ENCODE data around the gene NUDT8.
"Not testable (repeated sequence)": the region's sequence is repeated elsewhere in the genome, so short reads cannot be mapped to it uniquely, and the experiment has no call there.

The NUDT8 gene

DNA sequence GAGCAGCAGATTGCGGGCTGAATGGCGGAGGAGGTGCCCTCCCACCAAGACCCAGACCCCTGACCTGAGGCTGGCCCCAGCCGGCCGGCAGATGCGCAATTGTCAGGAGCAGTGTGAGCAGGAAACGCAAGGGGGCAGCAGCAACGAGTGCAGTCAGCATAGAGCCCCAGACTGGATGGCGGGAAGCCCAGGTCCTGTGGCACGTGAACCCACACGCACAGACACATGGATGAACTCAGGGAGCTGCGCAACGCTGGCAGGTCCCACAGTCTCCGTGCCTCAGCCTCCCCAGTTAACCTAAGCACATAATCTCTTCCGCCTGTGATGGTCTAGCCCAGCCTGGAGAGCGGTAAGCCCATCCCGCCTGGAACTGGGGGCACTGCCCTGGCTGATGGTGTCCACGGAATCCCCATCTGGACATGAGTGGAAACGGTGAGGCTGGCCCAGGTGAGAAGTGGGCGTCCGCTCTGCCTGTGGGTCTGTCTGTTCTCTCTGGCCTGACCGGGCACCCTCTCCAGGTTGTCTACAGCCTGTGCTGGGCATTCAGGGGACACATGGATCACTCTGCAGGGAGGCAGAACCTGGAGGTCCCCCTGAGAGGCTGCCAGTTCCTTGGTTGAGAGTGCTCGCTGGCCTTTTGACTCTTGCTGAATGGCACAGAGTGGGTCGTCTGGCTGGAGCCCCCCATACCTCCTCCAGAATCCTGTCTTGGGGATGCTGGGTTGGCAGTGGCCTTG is 10.5 kb upstream of the NUDT8 start:
- H3K4me3 ChIP-seq (ENCODE audit: low read length) = no peak overlapping the region
- peak; percentile 51 for DNase-seq (ENCODE audit: low read depth)
- TF ChIP-seq, protein P1, sequence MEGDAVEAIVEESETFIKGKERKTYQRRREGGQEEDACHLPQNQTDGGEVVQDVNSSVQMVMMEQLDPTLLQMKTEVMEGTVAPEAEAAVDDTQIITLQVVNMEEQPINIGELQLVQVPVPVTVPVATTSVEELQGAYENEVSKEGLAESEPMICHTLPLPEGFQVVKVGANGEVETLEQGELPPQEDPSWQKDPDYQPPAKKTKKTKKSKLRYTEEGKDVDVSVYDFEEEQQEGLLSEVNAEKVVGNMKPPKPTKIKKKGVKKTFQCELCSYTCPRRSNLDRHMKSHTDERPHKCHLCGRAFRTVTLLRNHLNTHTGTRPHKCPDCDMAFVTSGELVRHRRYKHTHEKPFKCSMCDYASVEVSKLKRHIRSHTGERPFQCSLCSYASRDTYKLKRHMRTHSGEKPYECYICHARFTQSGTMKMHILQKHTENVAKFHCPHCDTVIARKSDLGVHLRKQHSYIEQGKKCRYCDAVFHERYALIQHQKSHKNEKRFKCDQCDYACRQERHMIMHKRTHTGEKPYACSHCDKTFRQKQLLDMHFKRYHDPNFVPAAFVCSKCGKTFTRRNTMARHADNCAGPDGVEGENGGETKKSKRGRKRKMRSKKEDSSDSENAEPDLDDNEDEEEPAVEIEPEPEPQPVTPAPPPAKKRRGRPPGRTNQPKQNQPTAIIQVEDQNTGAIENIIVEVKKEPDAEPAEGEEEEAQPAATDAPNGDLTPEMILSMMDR (IDR thresholded peaks at IDR 0.05; ENCODE audit: insufficient read depth, low read depth, low read length, missing control alignments) = peak; percentile 71

DNA sequence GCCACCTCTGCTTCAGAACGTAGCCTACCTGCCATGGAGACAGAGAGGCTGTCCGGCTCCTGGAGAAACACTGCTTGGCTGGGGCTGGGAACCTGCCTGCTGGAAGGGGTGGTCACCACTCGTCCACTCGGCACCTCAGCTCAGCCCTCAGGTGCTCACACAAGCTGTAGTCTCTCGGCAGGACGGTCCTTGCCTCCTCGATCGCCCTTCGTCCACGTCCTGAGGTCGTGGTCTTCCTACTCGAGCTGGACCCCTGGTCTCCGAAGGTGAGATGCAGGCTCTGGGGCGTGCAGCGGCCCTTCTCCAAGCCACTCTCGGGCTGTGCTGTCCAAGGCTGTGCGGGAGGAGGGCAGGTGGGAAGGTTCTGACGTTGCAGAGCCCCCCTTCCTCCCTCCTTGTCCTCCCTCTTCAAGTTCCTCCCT is 9.7 kb upstream of the NUDT8 start, which contains the start of gene TBX10:
Gene TBX10 (minus strand): TSS at position 326 of the 422 bp plus-strand sequence. CDS start 291 bp downstream, at position 35.
- TF ChIP-seq, protein P1 (IDR thresholded peaks at IDR 0.05; ENCODE audit: insufficient read depth, low read depth, low read length, missing control alignments) = no peak
- no peak within 1 kb of the TSS for H3K4me3 ChIP-seq (ENCODE audit: low read length)
- DNase-seq (ENCODE audit: low read depth) = no peak

DNA sequence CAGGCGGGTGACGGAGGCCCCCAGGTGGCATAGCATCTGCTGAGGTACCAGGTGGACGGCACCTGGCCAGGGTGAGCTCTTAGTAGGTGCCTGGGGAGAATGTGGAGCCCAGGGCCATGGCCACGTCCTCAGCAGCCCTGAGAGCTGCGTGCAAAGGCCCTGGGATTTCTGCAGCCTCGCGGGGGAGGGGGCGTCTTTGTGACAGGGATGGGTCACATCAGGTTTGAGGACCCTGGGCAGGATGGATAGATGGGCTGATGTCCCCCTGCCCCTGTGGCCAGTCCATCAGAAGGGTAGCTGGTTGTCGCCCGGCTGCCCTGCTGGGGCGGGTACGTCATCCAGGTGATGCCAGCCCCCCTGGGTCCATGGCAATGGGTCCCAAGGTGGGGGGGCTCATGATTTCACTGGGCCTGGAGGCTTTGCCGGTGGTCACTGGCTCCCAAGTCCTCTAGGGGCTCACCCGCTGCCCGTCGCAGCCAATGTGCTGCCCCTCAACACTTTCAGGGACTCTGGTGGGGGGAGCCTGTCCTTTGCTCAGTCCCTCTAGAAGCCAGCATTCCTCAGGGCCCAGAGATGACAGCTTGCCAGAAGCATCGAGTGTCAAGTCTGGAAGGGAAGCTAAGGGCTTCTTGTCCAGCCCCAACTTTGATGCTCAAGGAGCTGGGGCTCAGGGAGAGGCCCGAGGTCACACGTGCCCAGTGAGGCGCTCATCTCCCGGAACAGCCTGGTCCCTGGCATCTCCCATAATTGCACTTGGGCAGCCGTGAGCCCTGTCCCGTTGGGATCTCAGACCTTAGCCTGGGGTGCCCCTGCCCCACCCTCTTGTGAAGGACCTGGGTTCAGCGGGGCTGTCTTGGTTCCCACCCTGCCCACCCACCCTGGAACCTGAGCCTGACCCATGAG is 9.0 kb upstream of the NUDT8 start:
- H3K4me3 ChIP-seq (ENCODE audit: low read length) = no peak overlapping the region
- DNase-seq (ENCODE audit: low read depth) = no peak
- TF ChIP-seq, protein P1 (IDR thresholded peaks at IDR 0.05; ENCODE audit: insufficient read depth, low read depth, low read length, missing control alignments) = no peak

DNA sequence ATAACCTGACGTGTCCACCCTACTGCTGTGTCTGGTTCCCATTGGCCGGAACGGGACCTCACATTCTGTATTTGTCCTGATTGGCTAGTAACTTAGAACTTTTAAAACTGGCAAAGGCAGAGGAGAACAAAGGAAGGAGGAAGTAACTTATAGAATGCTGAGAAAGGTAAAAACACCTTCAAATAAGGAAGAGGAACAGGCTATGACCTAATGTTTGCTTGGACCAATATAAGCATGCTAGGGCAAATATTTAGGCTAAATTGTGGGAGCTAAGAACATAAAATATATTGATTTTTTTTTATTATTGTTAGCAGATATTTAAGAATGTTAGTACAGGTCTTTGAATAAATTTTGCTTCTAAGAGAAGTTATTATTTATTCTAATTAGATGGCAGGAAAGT is 7.7 kb upstream of the NUDT8 start:
- DNase-seq (ENCODE audit: low read depth); H3K4me3 ChIP-seq (ENCODE audit: low read length): not testable (repeated sequence)

DNA sequence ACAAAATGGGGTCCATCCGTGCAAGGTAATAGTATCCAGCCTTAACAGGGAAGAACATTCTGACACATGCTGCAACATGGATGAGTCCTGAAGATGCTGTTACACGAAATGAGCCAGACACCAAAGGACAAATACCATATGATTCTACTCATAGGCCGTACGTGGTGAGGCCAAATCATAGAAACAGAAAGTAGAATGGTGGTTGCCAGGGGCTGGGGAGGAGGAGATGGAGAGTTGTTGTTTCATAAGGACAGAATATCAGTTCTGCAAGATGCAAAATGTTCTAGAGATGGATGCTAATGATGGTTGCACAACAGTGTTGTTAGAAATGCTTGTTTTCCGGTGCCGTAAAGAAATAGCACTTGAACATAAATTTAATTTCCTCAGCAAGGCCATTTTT is 7.2 kb upstream of the NUDT8 start:
- no peak overlapping the region for H3K4me3 ChIP-seq (ENCODE audit: low read length)
- peak; percentile 17 for DNase-seq (ENCODE audit: low read depth)
- TF ChIP-seq, protein P1 (IDR thresholded peaks at IDR 0.05; ENCODE audit: insufficient read depth, low read depth, low read length, missing control alignments) = no peak

DNA sequence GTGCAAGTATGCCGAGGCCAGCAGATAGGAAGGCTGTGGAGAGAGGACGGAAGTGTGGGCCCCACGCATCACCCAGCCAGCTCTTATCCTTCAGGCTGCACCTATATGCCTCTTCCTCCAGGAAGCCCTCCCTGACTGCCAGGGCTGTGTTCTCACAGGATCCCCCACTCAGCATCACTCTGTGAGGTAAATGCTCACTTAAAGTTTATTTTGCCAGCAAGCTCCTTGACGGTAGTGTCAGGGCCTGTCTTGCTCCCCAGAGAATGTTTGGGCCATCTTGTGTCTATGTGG is 5.4 kb upstream of the NUDT8 start:
- TF ChIP-seq, protein P1 (IDR thresholded peaks at IDR 0.05; ENCODE audit: insufficient read depth, low read depth, low read length, missing control alignments) = no peak
- no peak for DNase-seq (ENCODE audit: low read depth)
- no peak overlapping the region for H3K4me3 ChIP-seq (ENCODE audit: low read length)

DNA sequence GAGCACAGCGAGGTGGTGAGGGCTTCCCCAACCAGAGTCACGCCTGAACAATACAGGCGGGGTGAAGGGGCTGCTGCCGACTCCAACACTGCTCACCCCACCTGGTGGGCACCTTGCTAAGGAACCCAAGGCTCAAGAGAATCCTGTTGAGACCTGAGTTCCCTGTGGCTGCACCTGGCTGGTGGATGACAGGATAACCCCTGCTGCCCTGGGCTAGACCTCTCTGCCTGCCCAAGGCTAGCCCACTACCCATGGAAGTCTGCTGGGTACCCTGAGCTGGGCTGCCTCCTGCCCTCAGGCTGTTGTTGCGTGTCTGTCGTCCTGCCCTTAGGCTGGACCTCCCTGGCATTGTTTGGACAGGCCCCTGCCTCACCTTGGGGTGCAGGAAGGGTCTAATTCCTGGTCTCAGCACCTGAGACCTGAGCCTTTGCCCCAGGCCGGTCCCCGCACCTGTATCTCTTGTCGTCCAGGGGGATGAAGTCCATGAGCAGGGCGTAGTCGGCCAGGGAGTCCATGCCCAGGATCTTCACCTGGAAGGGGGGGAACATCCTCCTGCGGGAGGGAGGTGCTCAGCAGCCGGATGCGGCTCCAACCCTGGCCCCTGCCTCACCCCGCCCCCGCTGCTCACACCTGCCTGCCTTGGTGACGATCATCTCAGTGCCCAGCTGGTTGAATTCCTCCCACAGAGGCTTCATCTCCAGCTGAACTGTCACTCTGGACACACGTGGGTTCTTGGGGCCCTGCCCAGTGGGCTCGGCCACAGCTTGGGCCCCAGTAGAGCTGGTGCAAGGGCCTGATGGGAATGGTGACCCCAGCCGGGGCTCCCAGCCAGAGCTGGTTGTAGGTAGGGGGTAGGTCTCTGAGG is 4.9 kb upstream of the NUDT8 start:
- H3K4me3 ChIP-seq (ENCODE audit: low read length) = no peak overlapping the region
- TF ChIP-seq, protein P1 (IDR thresholded peaks at IDR 0.05; ENCODE audit: insufficient read depth, low read depth, low read length, missing control alignments) = no peak

More for the DNA sequence above, 4.9 kb upstream of the NUDT8 start:
- DNase-seq (ENCODE audit: low read depth) = no peak

All from epithelial cell of esophagus (primary cell).